ENCODE data around the gene UBR4.
"Not testable (repeated sequence)": the region's sequence is repeated elsewhere in the genome, so short reads cannot be mapped to it uniquely, and the experiment has no call there.

Gene UBR4

GRCh38 chr1:19209990-19210771 lies at the start of gene UBR4:
Gene UBR4, minus strand, starts transcription at chr1:19210266. Its CDS starts 18 bp downstream, at chr1:19210248.
- peak; percentile 98 for DNase-seq

- no peak for DNase-seq
Measured at GRCh38 chr1:19258353-19258752, 48.3 kb upstream of the UBR4 start.

GRCh38 chr1:19257178-19257914 lies 47.3 kb upstream of the UBR4 start:
- peak; percentile 25 for DNase-seq

- not testable (repeated sequence) for DNase-seq
Measured at GRCh38 chr1:19256301-19256700, 46.2 kb upstream of the UBR4 start.

- DNase-seq = no peak
Measured at GRCh38 chr1:19255288-19255687, 45.2 kb upstream of the UBR4 start.

- no peak for DNase-seq
Measured at GRCh38 chr1:19254416-19254815, 44.4 kb upstream of the UBR4 start.

- peak; percentile 91 for DNase-seq
Measured at GRCh38 chr1:19251305-19252196, 41.5 kb upstream of the UBR4 start, which contains the start of the genes EMC1 and MRTO4. Gene EMC1, minus strand, starts transcription at chr1:19251524. Its CDS starts 15 bp downstream, at chr1:19251509. Gene MRTO4, plus strand, starts transcription at chr1:19251805. Its CDS starts 31 bp downstream, at chr1:19251836.

- no peak for DNase-seq
Measured at GRCh38 chr1:19250629-19251304, 40.7 kb upstream of the UBR4 start.

- peak; percentile 72 for DNase-seq
Measured at GRCh38 chr1:19240673-19241538, 30.8 kb upstream of the UBR4 start.

- DNase-seq = no peak
Measured at GRCh38 chr1:19239876-19240275, 29.8 kb upstream of the UBR4 start.

GRCh38 chr1:19234224-19234623 lies 24.2 kb upstream of the UBR4 start:
- no peak for DNase-seq

GRCh38 chr1:19232524-19232846 lies 22.4 kb upstream of the UBR4 start:
- DNase-seq = no peak

GRCh38 chr1:19231736-19232523 lies 21.9 kb upstream of the UBR4 start:
- DNase-seq = not testable (repeated sequence)

- DNase-seq = no peak
Measured at GRCh38 chr1:19229828-19230325, 19.8 kb upstream of the UBR4 start.

- DNase-seq = no peak
Measured at GRCh38 chr1:19229229-19229628, 19.2 kb upstream of the UBR4 start.

GRCh38 chr1:19222979-19223824 lies 13.1 kb upstream of the UBR4 start:
- no peak for DNase-seq

- no peak for DNase-seq
Measured at GRCh38 chr1:19222573-19222972, 12.5 kb upstream of the UBR4 start.

GRCh38 chr1:19220991-19221390 lies 10.9 kb upstream of the UBR4 start:
- no peak for DNase-seq

- DNase-seq = no peak
Measured at GRCh38 chr1:19220080-19220846, 10.2 kb upstream of the UBR4 start.

All from stimulated activated CD4-positive, alpha-beta T cell treated with anti-CD3 and anti-CD28 coated beads, Interleukin-4, amount 100 ng/mL, for 24 hours (primary cell).